Erythroblast (primary cell): ENCODE data around the gene DPEP3.
"Not testable (repeated sequence)": the region's sequence is repeated elsewhere in the genome, so short reads cannot be mapped to it uniquely, and the experiment has no call there.

Experiments
- DNase-seq, 2 experiments: peaks; one replicate each; lab custom pipeline; 2025; lab: John Stamatoyannopoulos, UW
- GATA1 ChIP-seq: IDR thresholded peaks from 2 replicates; pipeline ENCODE4 v1.6.1; 2011; ENCODE audit warnings: low read depth, mild to moderate bottlenecking, control low read depth, low read length, moderate library complexity
- POLR2A ChIP-seq: IDR thresholded peaks from 2 replicates; pipeline ENCODE4 v1.6.1; 2011; ENCODE audit warnings: mild to moderate bottlenecking, low read length

Gene DPEP3

DNA sequence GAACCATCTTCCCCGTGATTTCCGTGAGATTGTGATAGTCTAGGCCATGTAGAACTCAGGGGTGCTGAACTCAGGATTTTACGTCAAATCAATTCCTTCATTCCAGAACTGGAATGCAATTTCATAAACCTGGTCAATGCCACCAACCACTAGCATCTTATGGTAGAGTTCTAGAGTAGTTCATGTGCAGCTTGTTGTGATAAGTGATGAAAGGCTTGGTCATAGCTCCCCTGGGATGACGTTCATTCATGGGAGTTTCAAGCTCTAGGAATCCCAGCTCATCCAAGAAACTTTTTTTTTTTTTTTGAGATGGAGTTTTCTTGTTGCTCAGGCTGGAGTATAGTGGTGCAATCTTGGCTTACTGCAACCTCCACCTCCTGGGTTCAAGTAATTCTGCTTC lies 22.7 kb upstream of the DPEP3 start:
- no peak for TF ChIP-seq POLR2A
- TF ChIP-seq GATA1: no peak
- DNase-seq: no peak

DNA sequence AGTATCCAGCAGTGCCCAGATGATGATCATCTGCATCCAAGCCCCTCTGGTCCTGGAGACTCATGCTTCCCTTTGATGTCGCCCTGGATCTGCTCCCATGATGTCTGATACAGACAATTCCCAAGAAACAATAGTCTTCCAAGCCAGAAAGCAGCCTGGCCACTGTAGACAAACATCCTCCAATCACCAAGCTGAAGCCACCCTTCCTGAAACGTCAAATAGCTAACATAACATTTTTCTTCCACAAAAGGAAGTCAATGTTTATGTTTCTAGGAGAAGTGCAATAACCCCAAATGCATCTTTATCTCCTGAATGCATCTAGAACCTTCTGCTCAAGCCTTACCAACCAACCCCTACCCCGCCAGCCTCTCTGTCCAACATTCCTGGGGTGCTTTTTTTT lies 20.2 kb upstream of the DPEP3 start:
- no peak for DNase-seq
- no peak for TF ChIP-seq POLR2A
- no peak for TF ChIP-seq GATA1

DNA sequence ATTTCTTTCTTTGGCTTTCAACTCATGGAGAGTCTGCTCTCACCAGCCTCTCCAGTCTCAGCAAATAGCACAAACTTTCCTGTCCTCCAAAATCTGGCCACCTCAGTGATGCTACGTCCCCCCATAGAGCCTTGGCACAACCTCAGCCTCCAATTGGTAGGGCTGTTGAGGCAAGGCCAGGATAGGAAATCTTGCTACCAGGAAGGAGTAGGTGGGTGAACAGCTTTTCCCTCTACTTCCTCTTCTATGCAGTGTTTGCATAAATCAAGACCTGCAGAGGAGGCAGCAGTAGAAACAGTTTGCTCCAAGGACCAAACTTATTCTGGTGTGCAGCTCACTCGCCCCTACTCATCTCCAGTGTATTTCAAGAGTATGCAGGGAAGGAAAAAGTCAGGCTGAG lies 19.7 kb upstream of the DPEP3 start:
- no peak for DNase-seq
- no peak for TF ChIP-seq POLR2A
- no peak for TF ChIP-seq GATA1

- peak; percentile 14 to 19 for DNase-seq
- peak; percentile 34 for TF ChIP-seq POLR2A
Measured at GRCh38 chr16:67998779-67999688, 18.7 kb upstream of the DPEP3 start, which contains the start of gene DPEP2. DPEP2 (minus strand) TSS chr16:67999484; CDS start chr16:67993212, 6,272 bp downstream.

- not testable (repeated sequence) for DNase-seq
Measured at GRCh38 chr16:67998231-67998778, 18.0 kb upstream of the DPEP3 start.

DNA sequence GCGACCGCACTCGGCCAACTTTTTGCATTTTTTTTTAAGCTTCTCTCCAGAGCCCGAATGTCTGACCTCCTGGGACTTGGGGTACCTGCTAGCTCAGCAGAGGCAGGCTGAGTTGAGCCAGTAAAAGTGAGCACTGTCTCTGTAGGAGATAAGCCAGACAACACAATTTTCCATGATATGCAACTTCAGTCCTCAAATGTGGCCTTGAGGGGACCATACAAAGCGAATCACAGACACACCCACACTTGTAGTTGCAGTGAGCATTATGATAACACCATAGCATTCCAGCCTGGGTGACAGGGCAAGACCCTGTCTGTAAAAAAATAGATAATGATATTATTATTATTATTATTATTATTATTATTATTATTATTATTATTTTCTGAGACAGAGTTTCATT lies 16.4 kb upstream of the DPEP3 start:
- TF ChIP-seq POLR2A (no peak), GATA1 (no peak)
- peak; percentile 32 to 70 for DNase-seq

GRCh38 chr16:67995423-67995822 lies 15.1 kb upstream of the DPEP3 start:
- no peak for TF ChIP-seq GATA1
- TF ChIP-seq POLR2A: no peak
- peak; percentile 26 to 46 for DNase-seq

DNA sequence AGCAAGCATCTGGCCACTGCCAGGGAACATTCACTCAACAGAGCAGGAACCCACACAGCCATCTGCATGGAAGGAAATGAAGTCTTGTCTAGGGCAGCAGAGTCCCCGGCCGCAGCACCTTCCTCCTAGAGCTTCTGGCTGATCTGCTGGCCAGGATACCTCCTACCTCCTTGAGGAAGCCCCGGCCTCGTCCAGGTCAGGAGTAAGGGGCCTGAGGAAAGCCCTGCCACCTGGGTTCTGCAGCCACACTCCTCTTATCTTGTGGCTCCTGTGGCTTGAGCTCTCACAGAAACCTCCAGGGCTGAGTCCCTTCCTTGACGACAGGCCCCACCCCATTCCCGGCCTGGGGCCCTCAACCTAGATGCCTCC lies 13.7 kb upstream of the DPEP3 start:
- DNase-seq: peak; percentile 50 to 52

GRCh38 chr16:67993207-67994039 lies 13.1 kb upstream of the DPEP3 start:
- TF ChIP-seq POLR2A (peak; percentile 55), GATA1 (no peak)
- DNase-seq: peak; percentile 91 to 94

DNA sequence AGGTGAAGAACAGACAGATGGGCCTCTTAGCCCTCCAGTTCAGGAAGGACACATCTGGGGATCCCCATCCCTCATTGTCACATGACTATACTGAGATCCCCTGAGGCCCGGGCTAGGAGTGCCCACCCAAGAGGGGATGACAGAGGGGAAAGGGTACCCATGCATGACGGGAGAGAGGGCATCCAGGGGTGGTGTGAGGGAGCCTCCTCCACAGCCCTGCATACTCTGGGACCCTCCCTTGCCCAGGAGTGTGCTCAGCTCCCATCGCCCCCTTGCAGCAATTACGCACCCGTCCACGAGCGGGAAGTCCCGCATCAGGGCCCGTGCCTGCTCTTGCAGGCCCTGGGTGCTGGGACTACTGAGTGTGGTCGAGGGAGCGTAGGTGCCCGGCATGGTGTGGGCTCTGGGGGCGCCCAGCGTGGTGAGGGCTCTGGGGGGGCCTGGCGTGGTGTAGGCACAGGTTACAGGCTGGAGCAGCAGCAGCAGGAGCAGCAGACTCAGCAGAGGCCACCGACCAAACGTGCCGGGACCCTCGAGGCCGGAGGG lies 12.4 kb upstream of the DPEP3 start:
- DNase-seq: no peak
- TF ChIP-seq GATA1 (no peak), POLR2A (no peak)

- no peak for DNase-seq
- no peak for TF ChIP-seq GATA1
- TF ChIP-seq POLR2A: no peak
Measured at GRCh38 chr16:67990018-67990386, 9.7 kb upstream of the DPEP3 start.

GRCh38 chr16:67989322-67990017 lies 9.2 kb upstream of the DPEP3 start:
- TF ChIP-seq POLR2A (no peak), GATA1 (no peak)
- no peak for DNase-seq

- DNase-seq: no peak
- TF ChIP-seq GATA1: no peak
- no peak for TF ChIP-seq POLR2A
Measured at GRCh38 chr16:67988675-67989074, 8.4 kb upstream of the DPEP3 start.
